Liver (tissue), 9 donors: Measurements from ENCODE around the gene NTNG2. TPM values are rescaled to one million over a fixed set of nuclear protein-coding genes. Genes with fewer than 3 reads are reported as not detected.

ENCODE experiments used
- DNase-seq: peaks from one replicate; pipeline ENCODE4 v3.0.0-alpha.2; 2017; ENCODE audit warnings: low spot score
- H3K27ac ChIP-seq, 2 donors: one replicate each; pipeline ENCODE4 v1.7.0; 2013; ENCODE audit warnings: inconsistent platforms in 2 of 2, low read length in 2 of 2, control low read depth in 1 of 2, low read depth in 1 of 2, mild to moderate bottlenecking in 1 of 2
- H3K27me3 ChIP-seq, 4 donors: one replicate each; pipeline versions ENCODE4 v1.6.1 to v1.7.0; 2013; ENCODE audit warnings: low read length in 3 of 4, inconsistent platforms in 1 of 4, mild to moderate bottlenecking in 1 of 4, moderate library complexity in 1 of 4; ENCODE audit not compliant: control insufficient read depth in 4 of 4, insufficient read depth in 4 of 4
- H3K36me3 ChIP-seq, 4 donors: one replicate each; pipeline versions ENCODE4 v1.6.1 to v1.7.0; 2013; ENCODE audit warnings: low read length in 3 of 4, mild to moderate bottlenecking in 3 of 4, low read depth in 1 of 4, moderate library complexity in 1 of 4; ENCODE audit not compliant: control insufficient read depth in 4 of 4, insufficient read depth in 3 of 4
- H3K4me1 ChIP-seq, 4 donors: one replicate each; pipeline versions ENCODE4 v1.6.1 to v1.7.0; 2013; ENCODE audit warnings: low read length in 3 of 4, mild to moderate bottlenecking in 3 of 4, moderate library complexity in 1 of 4; ENCODE audit not compliant: control insufficient read depth in 4 of 4, insufficient read depth in 4 of 4
- H3K4me3 ChIP-seq, 3 donors: one replicate each; pipeline versions ENCODE4 v1.6.1 to v1.7.0; 2013; ENCODE audit warnings: low read length in 3 of 3, control low read depth in 1 of 3, low read depth in 1 of 3, mild to moderate bottlenecking in 1 of 3
- H3K9ac ChIP-seq, 2 donors: one replicate each; pipeline ENCODE4 v1.7.0; 2013; ENCODE audit warnings: low read length in 2 of 2, mild to moderate bottlenecking in 2 of 2, moderate library complexity in 2 of 2, control low read depth in 1 of 2, low read depth in 1 of 2
- H3K9me3 ChIP-seq, 4 donors: one replicate each; pipeline versions ENCODE4 v1.6.1 to v1.7.0; 2013; ENCODE audit warnings: low read length in 3 of 4; ENCODE audit not compliant: control insufficient read depth in 4 of 4
- FOXA2 ChIP-seq: IDR thresholded peaks from 2 replicates; pipeline ENCODE4 v1.6.1; 2016; ENCODE audit warnings: antibody characterized with exemption
- GABPA ChIP-seq, 2 donors: IDR thresholded peaks in 1 of 2; conservative IDR thresholded peaks in 1 of 2; 2 replicates each; pipeline ENCODE4 v1.6.1; 2016; ENCODE audit warnings: antibody characterized with exemption in 2 of 2, mild to moderate bottlenecking in 1 of 2, moderate library complexity in 1 of 2
- HNF4A ChIP-seq, 2 donors: conservative IDR thresholded peaks; 2 replicates each; pipeline ENCODE4 v1.6.1; 2016; ENCODE audit warnings: antibody characterized with exemption in 2 of 2, mild to moderate bottlenecking in 2 of 2
- HNF4G ChIP-seq: IDR thresholded peaks from 2 replicates; pipeline ENCODE4 v1.6.1; 2016; ENCODE audit warnings: antibody characterized with exemption
- JUND ChIP-seq, 2 donors: IDR thresholded peaks; 2 replicates each; pipeline ENCODE4 v1.6.1; 2016; ENCODE audit warnings: antibody characterized with exemption in 2 of 2
- NR2F2 ChIP-seq: IDR thresholded peaks from 2 replicates; pipeline ENCODE4 v1.6.1; 2016; ENCODE audit warnings: antibody characterized with exemption
- RAD21 ChIP-seq, 2 donors: IDR thresholded peaks; 2 replicates each; pipeline ENCODE4 v1.6.1; 2016; ENCODE audit warnings: antibody characterized with exemption in 2 of 2, mild to moderate bottlenecking in 2 of 2
- RXRA ChIP-seq, 2 donors: IDR thresholded peaks; 2 replicates each; pipeline ENCODE4 v1.6.1; 2017 to 2018; ENCODE audit warnings: antibody characterized with exemption in 2 of 2, mild to moderate bottlenecking in 1 of 2
- TAF1 ChIP-seq: conservative IDR thresholded peaks from 2 replicates; pipeline ENCODE4 v1.6.1; 2016; ENCODE audit warnings: antibody characterized with exemption, mild to moderate bottlenecking
- YY1 ChIP-seq: IDR thresholded peaks from 2 replicates; pipeline ENCODE4 v1.6.1; 2016; ENCODE audit warnings: antibody characterized with exemption, mild to moderate bottlenecking
- WGBS: extraction: QIAGEN DNeasy Blood & Tissue Kit; methylation state at CpG from one replicate; pipeline ENCODE4 v1.1.7; 2013; 5-methylcytosine and 5-hydroxymethylcytosine counted together
- polyA plus RNA-seq, 2 donors: library from polyadenylated mRNA; stranded (reverse) in 1 of 2; unstranded in 1 of 2; fragments of 200-250 nt in 1 of 2; fragments of >200 nt in 1 of 2; fragmentation: Nextera tagmentation in 1 of 2; extraction: Ambion mirVana in 1 of 2; gene quantifications; one replicate each; pipeline versions ENCODE4 v1.2.1 to v1.2.3, GENCODE V29; 2013 to 2015
- total RNA-seq, 2 donors: library from RNA; depleted of rRNA; stranded (reverse); fragments of >200 nt; gene quantifications; one replicate each; pipeline ENCODE4 v1.2.3, GENCODE V29; 2014
- TF ChIP-seq, protein P1 (sequence below): IDR thresholded peaks from 2 replicates; pipeline ENCODE4 v1.6.1; 2016; ENCODE audit warnings: antibody characterized with exemption
- TF ChIP-seq, protein P2 (sequence below): IDR thresholded peaks from 2 replicates; pipeline ENCODE4 v1.6.1; 2016; ENCODE audit warnings: antibody characterized with exemption
- TF ChIP-seq, protein P3 (sequence below): IDR thresholded peaks from 2 replicates; pipeline ENCODE4 v1.6.1; 2016; ENCODE audit warnings: antibody characterized with exemption
- TF ChIP-seq, protein P4 (sequence below): fragments of 150-350 bp; IDR thresholded peaks from 2 replicates; pipeline ENCODE4 v1.5.1; 2017; ENCODE audit warnings: improper control_type of control experiment, low read depth, low read length; ENCODE audit not compliant: missing input control
- TF ChIP-seq, protein P5 (sequence below): IDR thresholded peaks from 2 replicates; pipeline ENCODE4 v1.6.1; 2016; ENCODE audit warnings: antibody characterized with exemption, mild to moderate bottlenecking
- donor health status: healthy.
- donor health status: healthy.
- donor health status: healthy.
- donor health status: healthy.
- donor health status: healthy.

NTNG2 gene
- total and polyA plus RNA-seq, 4 donors: 0.12 to 0.42 (median 0.28) TPM; not detected in 1

DNA sequence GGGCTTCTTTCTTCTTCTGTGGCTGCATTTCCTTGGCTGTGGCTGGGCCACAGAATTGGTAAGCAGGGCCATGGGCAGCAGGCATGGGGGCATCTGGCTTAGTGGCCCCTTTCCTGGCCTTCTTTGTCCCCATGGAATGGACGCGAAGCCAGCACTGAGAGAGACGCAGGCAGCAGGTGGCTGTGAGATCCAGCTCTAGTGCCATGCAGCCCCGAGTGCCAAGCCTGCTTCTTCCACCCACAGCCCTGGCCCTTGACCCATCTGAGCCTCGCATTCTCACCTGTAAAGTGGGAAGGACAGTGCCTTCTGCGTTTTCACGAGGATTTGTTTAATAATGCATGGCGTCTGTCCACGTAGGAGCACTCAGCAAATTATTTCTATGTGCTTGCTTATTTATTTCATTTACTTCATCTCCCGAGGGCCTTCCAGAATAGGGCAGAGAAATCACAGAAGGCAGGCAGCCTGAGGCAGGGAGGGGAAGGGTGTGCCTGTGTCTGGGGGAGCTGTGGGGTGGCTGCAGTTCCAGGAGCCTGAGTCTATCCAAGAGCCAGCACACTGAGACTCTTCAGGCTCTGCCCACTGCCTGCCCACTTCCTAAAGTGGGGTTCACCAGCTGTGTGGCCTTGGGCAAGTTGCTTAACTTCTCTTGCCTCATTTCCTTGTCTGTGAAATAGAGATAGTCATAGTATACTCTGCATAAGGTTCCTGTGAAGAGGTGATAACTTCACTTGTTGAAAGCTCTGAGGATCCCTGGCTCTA lies 55.2 kb downstream of the NTNG2 start:
- no peak for DNase-seq
- H3K9ac ChIP-seq: no peak overlapping the region
- H3K27me3 ChIP-seq: peaks cover 0 to 4% (median 0%) of the 10 kb centered on the region in 4 donors
- H3K27ac ChIP-seq: peak overlapping the region; percentile 7 to 20
- H3K36me3 ChIP-seq: no peaks in the 10 kb centered on the region
- 77% methylated on average over 10 of the region's 10 CpGs for WGBS
- no peaks in the 10 kb centered on the region for H3K4me1 ChIP-seq
- no peak overlapping the region for H3K4me3 ChIP-seq
- TF ChIP-seq, protein P1, sequence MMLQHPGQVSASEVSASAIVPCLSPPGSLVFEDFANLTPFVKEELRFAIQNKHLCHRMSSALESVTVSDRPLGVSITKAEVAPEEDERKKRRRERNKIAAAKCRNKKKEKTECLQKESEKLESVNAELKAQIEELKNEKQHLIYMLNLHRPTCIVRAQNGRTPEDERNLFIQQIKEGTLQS: no peak
- TF ChIP-seq TAF1 (no peak), FOXA2 (no peak)
- no peaks in the 10 kb centered on the region for H3K9me3 ChIP-seq

DNA sequence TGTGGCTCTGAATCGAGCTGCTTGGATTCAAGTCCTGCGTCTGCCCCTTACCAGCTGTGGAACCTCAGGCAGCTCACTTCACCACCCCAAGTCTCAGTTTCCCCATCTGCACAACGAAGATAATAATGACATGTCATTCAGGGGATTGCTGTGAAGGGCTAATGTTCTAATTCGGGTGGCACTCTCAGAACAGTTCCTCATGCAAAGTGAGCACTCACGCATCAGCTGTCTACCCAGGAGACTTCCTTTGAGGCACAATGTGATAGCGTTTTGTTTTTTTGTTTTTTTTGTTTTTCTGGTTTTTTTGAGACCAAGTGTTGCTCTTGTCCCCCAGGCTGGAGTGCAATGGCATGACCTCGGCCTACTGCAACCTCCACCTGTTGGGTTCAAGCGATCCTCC lies 56.4 kb downstream of the NTNG2 start:
- TF ChIP-seq HNF4G (no peak), RXRA (IDR thresholded peaks at IDR 0.05) (no peak), GABPA (IDR thresholded peaks at IDR 0.05 in 1 of 2, conservative IDR thresholded peaks at IDR 0.05 in 1 of 2) (no peak), JUND (IDR thresholded peaks at IDR 0.05) (no peak), NR2F2 (no peak), RAD21 (IDR thresholded peaks at IDR 0.05) (no peak)
- TF ChIP-seq, protein P2, sequence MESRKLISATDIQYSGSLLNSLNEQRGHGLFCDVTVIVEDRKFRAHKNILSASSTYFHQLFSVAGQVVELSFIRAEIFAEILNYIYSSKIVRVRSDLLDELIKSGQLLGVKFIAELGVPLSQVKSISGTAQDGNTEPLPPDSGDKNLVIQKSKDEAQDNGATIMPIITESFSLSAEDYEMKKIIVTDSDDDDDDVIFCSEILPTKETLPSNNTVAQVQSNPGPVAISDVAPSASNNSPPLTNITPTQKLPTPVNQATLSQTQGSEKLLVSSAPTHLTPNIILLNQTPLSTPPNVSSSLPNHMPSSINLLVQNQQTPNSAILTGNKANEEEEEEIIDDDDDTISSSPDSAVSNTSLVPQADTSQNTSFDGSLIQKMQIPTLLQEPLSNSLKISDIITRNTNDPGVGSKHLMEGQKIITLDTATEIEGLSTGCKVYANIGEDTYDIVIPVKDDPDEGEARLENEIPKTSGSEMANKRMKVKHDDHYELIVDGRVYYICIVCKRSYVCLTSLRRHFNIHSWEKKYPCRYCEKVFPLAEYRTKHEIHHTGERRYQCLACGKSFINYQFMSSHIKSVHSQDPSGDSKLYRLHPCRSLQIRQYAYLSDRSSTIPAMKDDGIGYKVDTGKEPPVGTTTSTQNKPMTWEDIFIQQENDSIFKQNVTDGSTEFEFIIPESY: no peak
- TF ChIP-seq, protein P3, sequence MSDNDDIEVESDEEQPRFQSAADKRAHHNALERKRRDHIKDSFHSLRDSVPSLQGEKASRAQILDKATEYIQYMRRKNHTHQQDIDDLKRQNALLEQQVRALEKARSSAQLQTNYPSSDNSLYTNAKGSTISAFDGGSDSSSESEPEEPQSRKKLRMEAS: no peak
- TF ChIP-seq, protein P4, sequence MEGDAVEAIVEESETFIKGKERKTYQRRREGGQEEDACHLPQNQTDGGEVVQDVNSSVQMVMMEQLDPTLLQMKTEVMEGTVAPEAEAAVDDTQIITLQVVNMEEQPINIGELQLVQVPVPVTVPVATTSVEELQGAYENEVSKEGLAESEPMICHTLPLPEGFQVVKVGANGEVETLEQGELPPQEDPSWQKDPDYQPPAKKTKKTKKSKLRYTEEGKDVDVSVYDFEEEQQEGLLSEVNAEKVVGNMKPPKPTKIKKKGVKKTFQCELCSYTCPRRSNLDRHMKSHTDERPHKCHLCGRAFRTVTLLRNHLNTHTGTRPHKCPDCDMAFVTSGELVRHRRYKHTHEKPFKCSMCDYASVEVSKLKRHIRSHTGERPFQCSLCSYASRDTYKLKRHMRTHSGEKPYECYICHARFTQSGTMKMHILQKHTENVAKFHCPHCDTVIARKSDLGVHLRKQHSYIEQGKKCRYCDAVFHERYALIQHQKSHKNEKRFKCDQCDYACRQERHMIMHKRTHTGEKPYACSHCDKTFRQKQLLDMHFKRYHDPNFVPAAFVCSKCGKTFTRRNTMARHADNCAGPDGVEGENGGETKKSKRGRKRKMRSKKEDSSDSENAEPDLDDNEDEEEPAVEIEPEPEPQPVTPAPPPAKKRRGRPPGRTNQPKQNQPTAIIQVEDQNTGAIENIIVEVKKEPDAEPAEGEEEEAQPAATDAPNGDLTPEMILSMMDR: no peak
- TF ChIP-seq, protein P1: no peak
- no peaks in the 10 kb centered on the region for H3K4me1 ChIP-seq
- 74% methylated on average over 8 of the region's 8 CpGs for WGBS
- peaks cover 0 to 4% (median 0%) of the 10 kb centered on the region in 4 donors for H3K27me3 ChIP-seq
- DNase-seq: no peak
- H3K9me3 ChIP-seq: no peaks in the 10 kb centered on the region
- H3K9ac ChIP-seq: no peak overlapping the region
- no peak overlapping the region for H3K4me3 ChIP-seq
- no peak overlapping the region for H3K27ac ChIP-seq
- H3K36me3 ChIP-seq: no peaks in the 10 kb centered on the region

DNA sequence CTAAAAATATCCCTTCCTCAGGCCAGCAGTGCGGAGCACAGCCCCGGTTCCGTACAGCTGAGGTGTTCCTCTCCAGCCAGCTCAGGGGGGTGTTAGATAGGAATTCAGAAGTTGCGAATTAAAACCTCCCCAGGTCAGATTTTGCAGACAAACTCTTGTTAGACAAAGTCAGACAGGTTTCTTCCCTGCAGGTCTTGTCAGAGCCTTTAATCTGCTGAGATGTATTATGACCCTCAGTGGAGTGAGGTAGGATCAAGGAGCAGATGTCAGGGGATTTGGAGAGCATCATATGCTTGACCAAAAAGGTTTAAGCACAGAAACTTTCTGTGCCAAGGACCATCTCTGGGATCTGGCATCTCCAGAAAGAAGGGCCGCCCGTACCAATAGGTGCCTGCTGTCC lies 60.1 kb downstream of the NTNG2 start:
- H3K4me3 ChIP-seq: no peak overlapping the region
- no peaks in the 10 kb centered on the region for H3K4me1 ChIP-seq
- DNase-seq: no peak
- H3K27ac ChIP-seq: no peak overlapping the region
- peaks cover 0 to 2% (median 0%) of the 10 kb centered on the region in 4 donors for H3K27me3 ChIP-seq
- no peak overlapping the region for H3K9ac ChIP-seq
- no peaks in the 10 kb centered on the region for H3K9me3 ChIP-seq
- 83% methylated on average over 6 of the region's 6 CpGs for WGBS
- H3K36me3 ChIP-seq: no peaks in the 10 kb centered on the region
- no peak for TF ChIP-seq FOXA2
- TF ChIP-seq HNF4A (conservative IDR thresholded peaks at IDR 0.05): no peak
- TF ChIP-seq, protein P5, sequence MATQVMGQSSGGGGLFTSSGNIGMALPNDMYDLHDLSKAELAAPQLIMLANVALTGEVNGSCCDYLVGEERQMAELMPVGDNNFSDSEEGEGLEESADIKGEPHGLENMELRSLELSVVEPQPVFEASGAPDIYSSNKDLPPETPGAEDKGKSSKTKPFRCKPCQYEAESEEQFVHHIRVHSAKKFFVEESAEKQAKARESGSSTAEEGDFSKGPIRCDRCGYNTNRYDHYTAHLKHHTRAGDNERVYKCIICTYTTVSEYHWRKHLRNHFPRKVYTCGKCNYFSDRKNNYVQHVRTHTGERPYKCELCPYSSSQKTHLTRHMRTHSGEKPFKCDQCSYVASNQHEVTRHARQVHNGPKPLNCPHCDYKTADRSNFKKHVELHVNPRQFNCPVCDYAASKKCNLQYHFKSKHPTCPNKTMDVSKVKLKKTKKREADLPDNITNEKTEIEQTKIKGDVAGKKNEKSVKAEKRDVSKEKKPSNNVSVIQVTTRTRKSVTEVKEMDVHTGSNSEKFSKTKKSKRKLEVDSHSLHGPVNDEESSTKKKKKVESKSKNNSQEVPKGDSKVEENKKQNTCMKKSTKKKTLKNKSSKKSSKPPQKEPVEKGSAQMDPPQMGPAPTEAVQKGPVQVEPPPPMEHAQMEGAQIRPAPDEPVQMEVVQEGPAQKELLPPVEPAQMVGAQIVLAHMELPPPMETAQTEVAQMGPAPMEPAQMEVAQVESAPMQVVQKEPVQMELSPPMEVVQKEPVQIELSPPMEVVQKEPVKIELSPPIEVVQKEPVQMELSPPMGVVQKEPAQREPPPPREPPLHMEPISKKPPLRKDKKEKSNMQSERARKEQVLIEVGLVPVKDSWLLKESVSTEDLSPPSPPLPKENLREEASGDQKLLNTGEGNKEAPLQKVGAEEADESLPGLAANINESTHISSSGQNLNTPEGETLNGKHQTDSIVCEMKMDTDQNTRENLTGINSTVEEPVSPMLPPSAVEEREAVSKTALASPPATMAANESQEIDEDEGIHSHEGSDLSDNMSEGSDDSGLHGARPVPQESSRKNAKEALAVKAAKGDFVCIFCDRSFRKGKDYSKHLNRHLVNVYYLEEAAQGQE: no peak
- no peak for TF ChIP-seq TAF1
- no peak for TF ChIP-seq RXRA (IDR thresholded peaks at IDR 0.05)
- TF ChIP-seq YY1: no peak
- no peak for TF ChIP-seq RAD21 (IDR thresholded peaks at IDR 0.05)
- TF ChIP-seq, protein P4: no peak
- no peak for TF ChIP-seq NR2F2
- no peak for TF ChIP-seq GABPA (IDR thresholded peaks at IDR 0.05 in 1 of 2, conservative IDR thresholded peaks at IDR 0.05 in 1 of 2)
- no peak for TF ChIP-seq HNF4G
